K562 (cell line): ENCODE results near the gene SPDEF. TPM values are rescaled to one million over a fixed set of nuclear protein-coding genes. Genes with fewer than 3 reads are reported as not detected.
A peak's percentile ranks its signal among the peaks of the same experiment; 100 is the strongest.

Source experiments
- AFF4 ChIP-seq: sonication (generic); formaldehyde crosslinking; IDR thresholded peaks from 2 replicates; pipeline ENCODE4 v1.8.0; 2023; ENCODE audit warnings: mild to moderate bottlenecking, missing genetic modification reagents
- BRD9 ChIP-seq: fragments of 450-650 bp; IDR thresholded peaks from 2 replicates; pipeline ENCODE4 v1.6.1; 2018; ENCODE audit warnings: low read depth; ENCODE audit not compliant: partially characterized antibody
- CREB3L1 ChIP-seq: fragments of 450-650 bp; IDR thresholded peaks from 2 replicates; pipeline ENCODE4 v1.6.1; 2014; ENCODE audit warnings: low read depth, mild to moderate bottlenecking, moderate library complexity, borderline replicate concordance
- E2F3 ChIP-seq: fragments of 250-450 bp; sonication (Bioruptor Pico); IDR thresholded peaks from 2 replicates; pipeline ENCODE4 v1.4.0; 2020; ENCODE audit warnings: mild to moderate bottlenecking
- HDAC3 ChIP-seq: fragments of 450-650 bp; IDR thresholded peaks from 2 replicates; pipeline ENCODE4 v1.6.1; 2018; ENCODE audit warnings: borderline replicate concordance, mild to moderate bottlenecking, moderate library complexity; ENCODE audit not compliant: partially characterized antibody
- HIVEP1 ChIP-seq: fragments of 250-450 bp; sonication (Bioruptor Pico); IDR thresholded peaks from 2 replicates; pipeline ENCODE4 v1.4.0; 2020; ENCODE audit warnings: mild to moderate bottlenecking
- MBD2 ChIP-seq: sonication (generic); IDR thresholded peaks from 2 replicates; pipeline ENCODE4 v1.6.1; 2016; ENCODE audit warnings: low read depth, borderline replicate concordance
- NCOA4 ChIP-seq: fragments of 450-650 bp; IDR thresholded peaks from 2 replicates; pipeline ENCODE4 v1.6.1; 2018; ENCODE audit warnings: mild to moderate bottlenecking; ENCODE audit not compliant: partially characterized antibody
- RCOR1 ChIP-seq, 2 experiments: IDR thresholded peaks; 2 replicates each; pipeline ENCODE4 v1.6.1; 2012; ENCODE audit warnings: low read depth in 2 of 2, low read length in 2 of 2, borderline replicate concordance in 1 of 2, improper control_type of control experiment in 1 of 2
- THAP7 ChIP-seq: fragments of 250-450 bp; sonication (Bioruptor Pico); IDR thresholded peaks from 2 replicates; pipeline ENCODE4 v1.5.0; 2021
- ZHX1 ChIP-seq: fragments of 150-350 bp; conservative IDR thresholded peaks from 2 replicates; pipeline ENCODE4 v1.6.1; 2014; ENCODE audit warnings: low read length
- ZNF76 ChIP-seq: fragments of 250-450 bp; sonication (Bioruptor Pico); IDR thresholded peaks from 2 replicates; pipeline ENCODE4 v1.4.0; 2020; ENCODE audit warnings: mild to moderate bottlenecking, moderate library complexity, borderline replicate concordance
- polyA plus RNA-seq, 8 experiments: library from polyadenylated mRNA; depleted of rRNA in 4 of 8; stranded (reverse) in 5 of 8; unstranded in 3 of 8; fragments of >200 nt; fragmentation: Nextera tagmentation in 2 of 8; fragmentation: Illumina TruSeq in 1 of 8; extraction: Ambion mirVana in 2 of 8; extraction: Trizol in 1 of 8; gene quantifications; 2 replicates each; pipeline versions ENCODE4 v1.2.1 to v1.2.3, GENCODE V29; 2011 to 2014; ENCODE audit warnings: inconsistent platforms in 1 of 8, missing spikeins in 1 of 8
- total RNA-seq, 7 experiments: library from RNA; depleted of rRNA in 6 of 7; stranded (reverse); fragments of >200 nt in 6 of 7; fragmentation: Illumina TruSeq in 2 of 7; extraction: Trizol in 2 of 7; gene quantifications; 2 replicates each; pipeline versions ENCODE4 v1.2.1 to v1.2.3, GENCODE V29; 2011 to 2021; ENCODE audit warnings: low replicate concordance in 1 of 7
- TF ChIP-seq, protein P1 (sequence below), 2 experiments: fragments of 200-800 bp in 1 of 2; sonication (Bioruptor generic) in 1 of 2; sonication (generic) in 1 of 2; formaldehyde crosslinking in 1 of 2; IDR thresholded peaks in 1 of 2; conservative IDR thresholded peaks in 1 of 2; 2 replicates each; pipeline versions ENCODE4 v1.5.0 to v1.6.1; 2016 to 2020; ENCODE audit warnings: missing compliant biosample characterization in 1 of 2, missing genetic modification characterization in 1 of 2, missing genetic modification reagents in 1 of 2
- TF ChIP-seq, protein P2 (sequence below): IDR thresholded peaks from 2 replicates; pipeline ENCODE4 v1.6.1; 2011; ENCODE audit warnings: borderline replicate concordance, low read depth, mild to moderate bottlenecking, moderate library complexity, low read length; ENCODE audit not compliant: insufficient read depth, poor library complexity, severe bottlenecking

The SPDEF gene
- total and polyA plus RNA-seq, 9 of the 15 experiments (the other 6 are each of a cell fraction or from before 2014, with no cell fraction given), result 0.04 to 0.12 (median 0.11) TPM; not detected in 5

GRCh38 chr6:34517461-34517881 lies 38.7 kb downstream of the SPDEF start (continued):
- TF ChIP-seq ZNF76 (no peak), E2F3 (no peak), HIVEP1 (CRISPR knock-in tag) (no peak), THAP7 (CRISPR knock-in tag) (no peak), BRD9 (no peak), RCOR1 (IDR thresholded peaks at IDR 0.05; ENCODE audit: borderline replicate concordance in 1 of 2, low read depth in 2 of 2, low read length in 2 of 2) (peak in 1 of 2 experiments; percentile 73; a peak in 2 of 4 replicates), HDAC3 (no peak), CREB3L1 (no peak), MBD2 (no peak), AFF4 (CRISPR knock-in tag) (no peak), ZHX1 (no peak), NCOA4 (no peak)
- TF ChIP-seq, protein P1, sequence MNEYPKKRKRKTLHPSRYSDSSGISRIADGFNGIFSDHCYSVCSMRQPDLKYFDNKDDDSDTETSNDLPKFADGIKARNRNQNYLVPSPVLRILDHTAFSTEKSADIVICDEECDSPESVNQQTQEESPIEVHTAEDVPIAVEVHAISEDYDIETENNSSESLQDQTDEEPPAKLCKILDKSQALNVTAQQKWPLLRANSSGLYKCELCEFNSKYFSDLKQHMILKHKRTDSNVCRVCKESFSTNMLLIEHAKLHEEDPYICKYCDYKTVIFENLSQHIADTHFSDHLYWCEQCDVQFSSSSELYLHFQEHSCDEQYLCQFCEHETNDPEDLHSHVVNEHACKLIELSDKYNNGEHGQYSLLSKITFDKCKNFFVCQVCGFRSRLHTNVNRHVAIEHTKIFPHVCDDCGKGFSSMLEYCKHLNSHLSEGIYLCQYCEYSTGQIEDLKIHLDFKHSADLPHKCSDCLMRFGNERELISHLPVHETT (CRISPR knock-in tag; conservative IDR thresholded peaks at IDR 0.05 in 1 of 2, IDR thresholded peaks at IDR 0.05 in 1 of 2), result no peak
- TF ChIP-seq, protein P2, sequence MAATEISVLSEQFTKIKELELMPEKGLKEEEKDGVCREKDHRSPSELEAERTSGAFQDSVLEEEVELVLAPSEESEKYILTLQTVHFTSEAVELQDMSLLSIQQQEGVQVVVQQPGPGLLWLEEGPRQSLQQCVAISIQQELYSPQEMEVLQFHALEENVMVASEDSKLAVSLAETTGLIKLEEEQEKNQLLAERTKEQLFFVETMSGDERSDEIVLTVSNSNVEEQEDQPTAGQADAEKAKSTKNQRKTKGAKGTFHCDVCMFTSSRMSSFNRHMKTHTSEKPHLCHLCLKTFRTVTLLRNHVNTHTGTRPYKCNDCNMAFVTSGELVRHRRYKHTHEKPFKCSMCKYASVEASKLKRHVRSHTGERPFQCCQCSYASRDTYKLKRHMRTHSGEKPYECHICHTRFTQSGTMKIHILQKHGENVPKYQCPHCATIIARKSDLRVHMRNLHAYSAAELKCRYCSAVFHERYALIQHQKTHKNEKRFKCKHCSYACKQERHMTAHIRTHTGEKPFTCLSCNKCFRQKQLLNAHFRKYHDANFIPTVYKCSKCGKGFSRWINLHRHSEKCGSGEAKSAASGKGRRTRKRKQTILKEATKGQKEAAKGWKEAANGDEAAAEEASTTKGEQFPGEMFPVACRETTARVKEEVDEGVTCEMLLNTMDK, result no peak
